Measurements from ENCODE around the gene TRAPPC2L.
A peak's percentile ranks its signal among the peaks of the same experiment; 100 is the strongest.

Gene TRAPPC2L

DNA sequence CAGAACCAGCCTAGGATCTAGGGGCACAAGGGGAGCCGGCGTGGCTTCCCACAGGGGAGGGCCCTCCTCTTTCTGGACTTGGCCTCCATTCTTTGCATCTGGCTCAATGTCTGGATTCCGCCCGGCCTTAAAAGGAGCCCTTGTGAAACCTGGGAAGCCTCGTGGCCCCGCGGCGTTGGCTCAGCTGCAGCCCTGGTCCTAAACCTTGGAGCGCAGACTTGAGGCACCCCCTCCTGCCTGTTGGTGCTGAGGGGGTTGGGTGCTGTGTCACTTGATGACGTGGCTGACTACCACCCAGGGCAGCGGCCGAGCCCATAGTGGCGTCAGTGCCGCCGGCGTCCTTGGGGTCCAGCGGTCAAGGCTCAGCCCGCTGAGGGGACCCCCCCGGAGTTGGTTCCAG is 4.4 kb downstream of the TRAPPC2L start:
- no peak for DNase-seq (ENCODE audit: low spot score)

DNA sequence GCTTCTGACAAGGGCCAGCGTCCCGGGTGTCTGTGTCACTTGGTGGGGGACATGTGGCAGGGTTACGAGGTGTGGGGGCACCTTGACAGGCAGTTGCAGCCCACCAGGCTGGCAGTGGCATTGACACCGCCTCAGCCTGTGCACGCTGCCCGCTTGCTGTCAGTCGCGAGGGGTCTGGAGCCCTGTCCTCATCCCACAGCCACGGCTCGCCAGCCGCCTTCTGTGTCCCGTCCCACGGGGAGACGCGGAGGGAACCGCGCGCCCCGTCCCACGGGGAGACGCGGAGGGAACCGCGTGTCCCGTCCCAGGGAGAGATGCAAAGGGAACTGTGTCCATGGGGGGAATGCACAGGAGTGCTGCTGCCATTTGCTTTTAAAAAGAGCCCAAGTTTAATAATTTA is 6.0 kb downstream of the TRAPPC2L start:
- no peak for DNase-seq (ENCODE audit: low spot score)

DNA sequence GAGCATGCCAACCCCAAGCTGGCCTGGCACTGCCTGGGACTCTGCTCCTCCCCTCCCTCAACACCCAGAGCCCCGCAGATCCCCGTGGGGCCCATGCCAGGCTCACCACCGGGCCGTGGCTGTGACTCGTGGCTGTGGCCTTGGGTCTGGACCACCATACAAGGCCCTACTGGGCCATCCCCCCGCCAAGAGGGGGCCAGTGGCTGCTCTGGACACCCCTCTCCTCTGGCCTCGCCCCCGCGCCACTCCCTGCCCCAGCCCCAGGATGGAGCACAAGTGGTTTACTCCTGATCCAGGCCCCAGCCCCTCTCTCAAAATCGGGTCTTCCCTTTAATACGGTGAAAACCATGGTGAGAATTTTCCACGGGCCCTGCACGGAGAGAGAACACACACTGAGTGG is 6.5 kb downstream of the TRAPPC2L start:
- no peak for DNase-seq (ENCODE audit: low spot score)

DNA sequence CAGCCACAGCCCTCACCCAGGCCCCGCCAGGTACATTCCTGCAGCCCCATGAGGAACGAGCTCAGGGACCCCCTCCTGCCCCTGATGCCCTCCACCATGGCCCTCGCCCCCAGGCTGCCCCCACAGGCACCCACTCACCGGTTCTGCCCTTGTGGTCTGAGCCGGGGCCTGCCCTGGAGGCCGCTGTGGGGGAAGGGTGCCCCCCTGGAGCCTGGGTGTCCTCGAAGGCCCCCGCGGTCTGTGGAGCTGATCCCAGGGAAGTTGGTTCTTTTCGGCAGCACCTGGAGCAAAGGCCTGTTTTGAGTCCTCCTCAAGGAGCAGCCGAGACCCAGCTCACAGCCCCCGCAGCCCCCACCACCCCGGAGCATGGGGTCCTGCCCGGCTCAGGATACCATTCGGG is 7.2 kb downstream of the TRAPPC2L start:
- no peak for DNase-seq (ENCODE audit: low spot score)

DNA sequence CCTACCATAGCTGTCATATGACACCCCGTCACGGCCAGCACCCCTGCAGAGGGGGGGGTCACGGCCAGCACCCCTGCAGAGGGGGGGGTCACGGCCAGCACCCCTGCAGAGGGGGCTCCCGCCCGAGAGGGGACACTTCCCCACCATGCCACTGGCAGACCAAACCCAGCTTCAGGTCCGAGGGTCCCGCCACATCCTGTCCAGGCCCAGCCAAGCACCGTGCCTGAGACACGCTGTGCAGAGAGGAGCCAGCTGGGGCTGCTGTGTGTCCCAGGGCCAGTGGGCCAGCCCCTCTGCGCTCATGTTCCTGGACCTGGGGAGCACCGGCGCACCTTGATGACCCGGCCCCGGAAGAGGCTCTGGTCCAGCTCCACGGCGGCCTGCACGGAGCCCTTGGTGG is 7.6 kb downstream of the TRAPPC2L start:
- DNase-seq (ENCODE audit: low spot score), result no peak

DNA sequence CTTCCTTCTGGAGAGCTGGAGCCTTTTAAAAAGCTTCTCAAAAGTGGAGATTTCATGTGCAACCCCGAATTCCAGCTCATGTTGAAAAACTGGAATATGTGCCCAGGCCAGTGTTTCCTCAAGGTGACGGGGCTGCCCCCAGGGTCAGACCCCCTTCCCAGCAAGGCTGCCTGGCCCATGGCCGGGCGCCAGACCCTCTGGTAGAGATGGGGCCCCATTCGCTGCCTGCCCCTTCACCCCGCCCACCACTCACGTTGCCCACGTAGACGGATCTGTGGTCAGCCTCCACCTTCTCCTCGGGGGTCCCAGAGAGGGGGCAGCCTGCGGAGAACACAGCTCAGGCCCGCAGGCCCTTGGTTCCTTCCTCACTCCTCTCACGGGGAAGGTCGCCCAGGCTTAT is 8.4 kb downstream of the TRAPPC2L start:
- no peak for DNase-seq (ENCODE audit: low spot score)

DNA sequence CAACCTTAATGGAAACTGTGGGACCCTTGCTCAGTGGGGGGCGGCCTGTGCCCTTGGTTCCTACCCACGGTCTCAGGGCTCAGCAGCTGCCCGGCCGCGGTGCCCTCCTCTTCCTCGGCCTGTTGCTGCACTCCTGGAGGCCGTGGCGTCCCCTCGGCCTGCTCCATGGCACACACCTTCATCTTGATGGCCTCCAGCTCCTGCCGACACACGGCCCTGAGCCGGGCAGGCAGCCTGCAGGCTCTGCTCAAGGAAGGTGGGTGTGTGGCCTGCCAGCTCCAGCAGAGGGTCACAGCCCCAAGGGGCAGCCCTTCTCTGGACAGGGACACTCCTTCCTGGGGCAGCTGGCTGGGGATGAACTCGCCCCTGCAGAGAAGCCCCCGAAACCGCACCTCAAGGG is 8.8 kb downstream of the TRAPPC2L start:
- DNase-seq (ENCODE audit: low spot score), result no peak

DNA sequence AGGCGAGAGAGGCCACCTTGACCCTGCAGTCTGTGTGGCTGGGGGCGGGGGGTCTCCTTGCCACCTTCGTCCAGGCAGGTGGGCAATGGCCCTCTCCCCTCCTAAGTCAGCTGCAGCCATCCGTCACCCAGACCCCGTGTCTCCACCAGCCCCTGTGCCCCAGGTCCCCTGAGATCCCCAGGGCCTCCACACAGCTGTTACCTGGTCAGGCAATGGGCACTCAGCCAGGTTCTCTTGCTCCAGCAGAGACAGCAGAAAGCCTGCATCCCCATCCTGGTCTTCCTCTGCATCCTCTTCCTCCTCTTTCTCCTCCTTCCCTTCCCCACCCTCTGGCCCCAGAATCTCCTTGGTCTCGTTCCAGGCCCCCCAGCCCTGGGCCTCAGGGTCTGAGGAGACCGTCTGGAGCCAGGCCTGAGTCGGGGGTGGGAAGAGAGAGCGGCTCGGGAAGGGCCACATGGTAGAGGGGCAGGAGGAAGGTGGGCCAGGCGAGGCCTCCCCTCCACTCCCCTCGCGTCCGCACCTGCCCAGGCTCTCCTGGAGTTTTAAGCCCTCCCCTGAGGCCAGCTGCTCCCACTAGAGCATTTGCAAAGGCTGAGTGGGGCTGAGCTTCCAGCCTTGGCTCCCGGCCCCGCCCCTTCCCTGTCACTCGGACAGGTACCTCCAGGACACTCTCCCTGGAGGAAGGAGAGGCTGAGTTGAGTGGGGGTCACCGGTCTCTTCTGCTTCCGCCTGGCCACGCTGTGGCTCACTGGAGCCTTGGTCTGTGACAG is 9.4 kb downstream of the TRAPPC2L start, which contains the start of gene PABPN1L:
Gene PABPN1L, minus strand, starts transcription at position 510 of the 770 bp plus-strand sequence. Its CDS starts 54 bp downstream, at position 456.
- peak; percentile 59 for DNase-seq (ENCODE audit: low spot score)

DNA sequence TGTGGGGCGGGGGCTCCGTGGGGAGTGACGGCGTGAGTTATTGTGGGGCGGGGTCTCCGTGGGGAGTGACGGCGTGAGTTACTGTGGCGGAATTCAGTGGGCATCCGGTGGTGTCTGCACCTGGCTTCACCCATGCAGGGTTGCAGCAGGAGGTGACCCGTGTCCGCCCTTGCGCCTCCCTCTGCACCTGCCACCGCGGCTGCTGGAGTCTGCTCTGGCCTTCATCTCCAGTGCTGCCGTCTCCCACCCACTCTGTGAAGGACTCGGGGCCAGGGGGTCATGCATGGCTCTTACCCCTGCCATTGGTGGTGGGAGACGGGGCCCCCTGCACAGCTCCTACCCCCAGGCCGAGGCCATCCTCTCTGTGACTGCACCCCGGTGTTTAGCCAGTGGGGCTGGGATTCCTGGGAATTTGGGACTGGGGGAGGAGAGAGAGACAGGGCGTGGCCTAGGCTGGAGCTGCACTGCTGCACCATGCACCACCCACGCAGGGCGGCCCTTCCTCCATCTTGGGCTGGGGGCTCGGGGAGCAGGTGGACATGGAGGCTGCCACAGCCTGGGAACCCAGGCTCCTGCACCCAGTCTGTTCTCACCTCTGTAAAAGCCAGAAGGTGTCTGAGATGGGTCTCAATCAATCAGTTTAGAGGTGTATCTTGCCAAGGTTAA is 10.8 kb downstream of the TRAPPC2L start:
- no peak for DNase-seq (ENCODE audit: low spot score)

DNA sequence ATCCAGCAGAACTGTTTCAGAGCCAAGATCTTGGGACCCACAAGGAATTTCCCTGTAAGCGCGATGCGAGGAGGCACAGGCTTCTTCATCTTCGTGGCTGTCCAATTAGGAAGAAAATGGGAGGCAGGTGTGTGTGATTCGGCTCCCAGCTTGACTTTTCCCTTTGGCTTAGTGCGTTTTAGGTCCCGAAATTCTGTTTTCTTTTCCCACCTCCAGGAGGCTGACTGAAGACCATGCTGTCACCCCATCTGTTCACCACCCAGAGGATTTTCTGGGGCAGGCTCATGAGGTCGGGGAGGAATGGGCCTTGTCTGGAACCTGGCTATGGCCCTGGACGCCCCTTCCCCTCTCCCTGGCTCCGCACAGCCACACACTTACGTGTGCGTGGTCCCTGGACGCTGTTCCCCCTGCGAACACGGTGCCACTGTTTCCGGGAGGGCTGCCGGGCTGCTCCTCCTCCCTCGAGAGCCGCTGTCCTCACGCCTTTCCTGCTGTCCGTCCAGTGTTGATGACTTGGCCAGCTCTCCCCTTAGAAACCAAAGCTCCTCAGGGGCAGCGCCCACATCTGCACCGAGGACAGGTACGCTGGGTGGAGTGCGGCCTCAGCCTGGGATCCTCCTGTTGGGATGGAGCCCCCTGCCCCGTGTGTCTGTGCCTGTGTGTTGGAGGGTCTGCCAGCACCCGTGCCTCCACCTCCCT is 12.2 kb downstream of the TRAPPC2L start:
- peak; percentile 53 for DNase-seq (ENCODE audit: low spot score)

DNA sequence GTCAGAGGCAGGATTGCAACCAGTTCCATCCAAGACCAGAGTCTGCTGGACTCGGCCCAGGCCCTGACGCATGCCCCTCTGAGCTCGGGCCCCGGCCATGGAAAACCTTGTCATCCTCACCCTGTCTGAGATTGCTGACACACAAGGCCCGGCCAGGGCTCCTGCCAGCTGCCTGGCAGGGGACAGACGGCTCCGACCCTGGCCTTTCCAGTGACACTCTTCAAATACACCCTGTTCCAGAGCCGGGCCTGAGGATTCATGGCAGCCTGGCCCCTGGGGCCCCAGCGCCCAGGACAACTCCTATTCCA is 12.7 kb downstream of the TRAPPC2L start:
- no peak for DNase-seq (ENCODE audit: low spot score)

DNA sequence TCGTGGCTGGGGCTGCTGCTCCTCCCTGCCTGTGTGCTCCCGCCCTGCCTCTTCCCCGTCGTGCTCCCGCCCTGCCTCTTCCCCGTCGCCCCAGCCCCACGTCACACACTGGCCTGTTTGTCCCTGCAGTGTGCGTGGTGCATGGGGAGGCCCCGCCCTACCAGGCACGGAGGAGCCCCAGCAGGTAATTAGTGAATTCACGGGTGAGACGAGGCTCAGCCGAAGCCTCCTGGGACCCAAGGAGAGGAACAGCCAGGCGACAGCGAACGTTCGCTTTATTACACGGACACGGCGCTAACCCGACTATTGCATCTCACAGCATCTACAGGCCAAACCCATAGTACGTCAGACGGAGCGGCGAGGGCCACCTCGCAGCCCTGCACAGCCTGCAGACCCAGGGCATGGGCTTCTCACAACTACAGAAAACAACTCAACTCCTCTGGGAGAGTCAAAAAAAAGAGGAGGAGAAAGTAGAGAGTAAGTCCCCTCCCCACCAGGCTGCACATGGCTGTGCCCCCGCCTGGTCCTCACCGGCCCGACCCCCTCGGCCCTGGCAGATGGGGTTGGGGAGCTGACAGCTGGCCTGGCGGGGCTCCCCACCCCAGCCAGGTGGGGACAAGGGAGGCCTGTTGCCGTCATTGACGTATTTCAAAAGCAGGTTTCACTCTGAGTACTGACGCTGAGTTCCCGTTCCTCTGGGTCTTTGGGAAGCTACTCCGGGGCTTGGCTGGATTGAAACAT is 13.9 kb downstream of the TRAPPC2L start:
- DNase-seq (ENCODE audit: low spot score), result peak; percentile 83

DNA sequence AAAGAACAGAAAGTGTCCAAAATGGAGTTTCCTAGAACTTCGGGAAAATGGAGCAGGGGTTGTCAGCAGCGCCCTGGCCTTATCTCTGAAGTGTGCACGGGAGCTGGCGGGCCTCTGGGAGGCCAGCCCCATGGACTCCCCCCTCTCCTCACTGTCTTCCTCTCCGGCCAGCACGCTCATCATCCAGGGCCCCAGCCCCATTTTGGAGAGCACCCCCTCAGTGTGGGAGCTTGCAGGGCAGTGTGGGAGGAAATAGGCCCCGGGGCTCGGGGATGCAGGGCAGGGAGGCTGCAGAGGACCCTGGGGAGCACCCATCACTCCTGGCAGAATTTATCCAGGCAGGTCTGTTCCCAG is 14.4 kb downstream of the TRAPPC2L start:
- DNase-seq (ENCODE audit: low spot score), result no peak

DNA sequence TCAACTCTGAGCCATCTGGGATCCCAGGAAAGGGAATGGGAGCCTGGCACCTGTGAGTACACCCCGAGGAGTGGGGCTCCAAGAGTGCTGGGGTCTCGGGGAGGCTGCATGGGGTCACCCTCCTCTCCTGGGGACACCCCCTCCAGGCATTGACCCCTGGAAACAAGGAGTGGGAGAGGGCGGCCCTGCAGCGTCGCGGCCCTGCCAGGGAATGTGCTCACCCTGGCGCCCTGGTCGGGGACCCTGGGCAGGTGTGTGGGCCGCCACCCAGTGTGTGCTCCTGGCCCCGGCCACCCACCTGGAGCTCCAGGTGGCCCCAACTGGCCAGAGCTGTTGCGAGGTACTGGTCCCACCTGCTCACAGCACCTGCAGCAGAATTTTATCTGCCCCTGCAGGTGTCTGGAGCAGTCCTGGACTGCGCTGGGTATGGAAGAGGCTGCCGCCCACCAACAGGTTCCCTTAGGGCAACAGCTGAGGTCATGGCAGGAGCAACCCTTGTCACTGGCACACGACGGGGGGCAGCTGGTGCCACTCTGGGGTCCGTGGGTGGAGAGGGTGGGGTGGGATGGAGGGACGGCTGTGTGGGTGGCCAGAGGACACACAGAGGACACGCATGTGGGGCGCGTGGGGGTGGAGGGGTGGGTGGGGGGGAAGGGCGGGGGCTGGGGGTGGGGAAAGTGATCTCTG is 14.9 kb downstream of the TRAPPC2L start:
- no peak for DNase-seq (ENCODE audit: low spot score)

DNA sequence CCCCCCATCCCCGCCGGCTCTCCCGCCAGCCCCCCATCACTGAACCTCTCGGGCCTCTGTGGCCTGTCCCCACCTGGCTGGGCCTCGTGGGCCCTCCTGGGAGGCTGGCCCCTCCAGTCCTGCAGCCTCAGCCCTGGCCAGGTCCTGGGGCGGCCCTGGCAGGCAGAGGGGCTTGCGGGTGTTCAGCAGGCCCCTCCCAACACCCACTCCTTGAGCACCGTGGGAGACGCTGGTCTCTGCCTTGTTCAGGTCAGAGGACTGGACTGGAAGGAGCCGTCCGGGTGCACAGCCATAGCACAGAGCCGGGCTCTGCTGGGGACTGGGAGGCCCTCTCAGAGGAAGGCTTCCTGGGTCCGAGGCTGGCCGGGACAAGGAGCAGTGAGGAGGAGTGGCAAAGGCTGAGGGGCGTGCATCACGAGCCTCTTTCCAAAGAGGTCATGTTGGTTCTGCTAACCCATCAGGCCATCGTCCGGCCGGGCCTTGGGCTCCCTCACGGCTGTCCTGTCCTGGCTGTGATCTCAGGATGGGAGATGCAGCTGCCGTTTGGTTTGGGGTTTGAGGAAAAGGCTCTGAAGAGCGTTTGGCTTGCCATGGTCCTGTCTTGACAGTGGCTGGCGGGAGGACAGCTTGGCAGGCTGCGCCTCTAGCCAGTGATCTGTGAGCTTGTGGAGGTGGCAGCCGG is 15.9 kb downstream of the TRAPPC2L start:
- DNase-seq (ENCODE audit: low spot score), result no peak

DNA sequence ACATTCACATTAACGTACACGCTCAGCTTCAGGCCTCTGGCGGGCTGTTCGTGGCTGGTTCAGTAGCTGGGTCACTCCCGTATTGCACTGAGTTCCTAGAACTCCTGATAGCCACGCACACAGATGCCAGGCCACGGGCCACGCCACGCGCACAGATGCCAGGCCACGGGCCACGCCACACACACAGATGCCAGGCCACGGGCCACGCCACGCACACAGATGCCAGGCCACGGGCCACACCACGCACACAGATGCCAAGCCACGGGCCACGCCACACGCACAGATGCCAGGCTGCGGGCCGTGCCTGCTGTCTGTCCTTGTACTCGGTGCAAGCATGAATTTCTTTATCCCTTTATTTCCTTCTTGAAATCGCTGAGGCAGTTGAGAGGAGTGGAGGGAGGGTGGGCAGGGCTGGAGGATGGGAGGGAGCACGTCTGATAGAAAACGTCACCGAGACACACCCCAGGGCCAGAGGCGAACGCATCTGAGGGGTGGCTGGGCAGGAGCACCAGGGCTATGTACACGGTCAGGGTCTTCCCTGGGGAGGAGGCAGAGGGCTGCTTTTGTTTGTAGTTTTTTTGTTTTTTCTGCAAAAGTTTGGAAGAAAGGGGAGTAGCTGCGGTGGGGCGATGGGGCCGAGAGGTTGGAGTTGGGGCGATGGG is 18.1 kb downstream of the TRAPPC2L start:
- DNase-seq (ENCODE audit: low spot score), result no peak

DNA sequence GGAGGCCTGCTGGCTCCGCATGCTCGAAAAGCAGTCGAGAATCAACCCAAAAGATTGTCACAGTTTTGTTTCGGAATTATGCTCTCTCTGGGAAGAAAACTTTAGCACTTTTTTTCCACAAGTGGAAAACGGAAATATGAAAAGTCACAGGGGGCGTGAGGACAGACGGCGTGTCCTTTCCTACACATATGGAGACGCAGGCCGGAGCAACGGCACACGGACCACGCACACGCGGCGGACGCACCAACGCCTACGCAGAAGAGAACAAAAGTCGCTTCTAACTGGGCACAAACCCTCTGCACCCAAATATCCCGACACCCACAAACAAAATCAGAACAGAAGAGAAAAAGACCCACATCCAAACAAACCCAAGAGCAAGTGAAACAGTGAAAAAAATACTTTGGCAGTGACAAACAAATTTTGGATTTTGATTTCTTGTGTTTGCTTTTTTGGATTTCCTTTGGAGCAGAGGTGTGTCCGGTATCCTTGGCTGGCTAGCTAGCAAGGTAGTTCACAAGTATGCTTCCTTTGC is 18.8 kb downstream of the TRAPPC2L start:
- no peak for DNase-seq (ENCODE audit: low spot score)

DNA sequence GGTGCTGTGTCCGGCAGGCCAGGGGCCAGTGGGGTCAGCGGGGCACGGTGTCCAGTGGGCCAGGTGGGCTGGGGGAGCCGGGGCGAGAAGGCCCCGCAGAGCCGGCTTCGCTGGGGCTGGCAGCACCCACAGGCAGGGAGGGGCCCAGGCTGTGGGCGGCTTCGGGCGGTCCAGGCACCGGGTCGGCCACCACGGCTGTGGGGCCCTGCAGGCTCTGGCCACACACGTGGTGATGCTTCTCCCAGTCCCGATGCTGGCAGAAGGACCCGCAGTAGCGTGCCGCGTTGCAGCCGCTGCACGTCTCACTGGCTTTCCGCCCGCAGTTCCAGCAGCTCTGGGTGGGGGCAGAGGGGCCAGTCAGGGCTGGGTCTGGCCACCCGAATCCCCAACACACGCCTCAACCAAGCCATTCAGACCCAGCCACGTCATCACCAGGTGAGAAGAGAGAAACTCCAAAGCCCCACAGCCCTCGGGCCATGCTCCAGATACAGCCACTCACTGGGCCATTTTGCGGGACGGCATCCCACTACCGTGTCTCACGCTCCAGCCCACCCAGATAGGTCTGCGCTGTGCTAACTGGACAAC is 20.1 kb downstream of the TRAPPC2L start:
- no peak for DNase-seq (ENCODE audit: low spot score)

DNA sequence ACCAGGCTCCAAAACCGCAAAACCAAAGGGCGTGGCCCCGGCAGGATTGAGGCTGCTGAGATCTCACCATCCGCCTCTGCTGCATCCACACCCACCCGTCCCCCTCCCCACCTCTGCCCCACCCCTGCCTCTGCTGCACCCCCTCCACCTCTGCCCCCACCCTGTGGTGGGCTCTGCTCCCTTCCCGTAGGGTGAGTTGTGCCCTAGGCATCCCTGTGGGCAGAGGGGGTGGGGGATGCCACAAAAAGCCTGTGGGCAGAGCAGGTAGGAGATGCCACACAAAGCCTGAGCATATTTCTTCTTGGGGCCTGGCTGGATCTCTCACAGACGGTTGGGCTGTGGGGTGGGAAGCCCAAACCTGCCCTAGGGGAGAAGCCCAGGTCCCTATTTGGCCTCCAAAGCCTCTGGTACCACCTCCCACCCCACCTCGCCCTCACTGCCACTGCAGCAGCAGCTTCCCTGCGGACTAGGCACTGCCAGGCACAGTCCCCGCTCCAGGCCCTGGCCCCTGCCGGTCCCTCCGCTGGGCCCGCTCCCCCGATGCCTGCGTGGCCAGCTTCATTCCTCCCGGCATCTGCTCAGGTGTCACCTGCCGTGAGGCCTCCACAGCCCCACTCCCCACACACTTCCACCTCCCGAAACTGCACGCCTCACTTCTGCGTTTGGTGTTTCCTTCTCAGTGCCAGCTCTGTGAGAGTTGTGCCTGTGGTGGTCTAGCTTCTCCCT is 20.8 kb downstream of the TRAPPC2L start:
- DNase-seq (ENCODE audit: low spot score), result no peak

DNA sequence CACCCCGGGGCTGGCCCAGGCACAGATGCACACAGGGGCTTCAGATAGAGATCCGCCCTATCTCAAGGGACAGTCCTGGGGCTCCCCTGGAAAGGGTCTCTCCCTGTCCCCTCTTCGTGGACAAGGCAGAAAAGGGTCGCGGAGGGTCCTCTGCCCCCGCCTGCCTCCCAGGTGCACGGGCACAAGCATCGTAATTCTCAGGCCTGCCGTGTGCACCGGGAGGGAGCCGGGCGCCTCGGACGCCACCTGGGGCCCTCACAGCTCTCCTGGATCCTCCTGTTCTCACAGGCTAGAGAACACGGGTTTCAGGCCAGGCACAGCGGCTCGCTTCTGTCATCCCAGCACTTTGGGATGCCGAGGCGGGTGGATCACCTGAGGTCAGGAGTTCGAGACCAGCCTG is 21.4 kb downstream of the TRAPPC2L start:
- no peak for DNase-seq (ENCODE audit: low spot score)

All from D341Med (cell line).